ENCODE data around the gene GPAT2.
"Not testable (repeated sequence)": the region's sequence is repeated elsewhere in the genome, so short reads cannot be mapped to it uniquely, and the experiment has no call there.

GPAT2 gene, protein sequence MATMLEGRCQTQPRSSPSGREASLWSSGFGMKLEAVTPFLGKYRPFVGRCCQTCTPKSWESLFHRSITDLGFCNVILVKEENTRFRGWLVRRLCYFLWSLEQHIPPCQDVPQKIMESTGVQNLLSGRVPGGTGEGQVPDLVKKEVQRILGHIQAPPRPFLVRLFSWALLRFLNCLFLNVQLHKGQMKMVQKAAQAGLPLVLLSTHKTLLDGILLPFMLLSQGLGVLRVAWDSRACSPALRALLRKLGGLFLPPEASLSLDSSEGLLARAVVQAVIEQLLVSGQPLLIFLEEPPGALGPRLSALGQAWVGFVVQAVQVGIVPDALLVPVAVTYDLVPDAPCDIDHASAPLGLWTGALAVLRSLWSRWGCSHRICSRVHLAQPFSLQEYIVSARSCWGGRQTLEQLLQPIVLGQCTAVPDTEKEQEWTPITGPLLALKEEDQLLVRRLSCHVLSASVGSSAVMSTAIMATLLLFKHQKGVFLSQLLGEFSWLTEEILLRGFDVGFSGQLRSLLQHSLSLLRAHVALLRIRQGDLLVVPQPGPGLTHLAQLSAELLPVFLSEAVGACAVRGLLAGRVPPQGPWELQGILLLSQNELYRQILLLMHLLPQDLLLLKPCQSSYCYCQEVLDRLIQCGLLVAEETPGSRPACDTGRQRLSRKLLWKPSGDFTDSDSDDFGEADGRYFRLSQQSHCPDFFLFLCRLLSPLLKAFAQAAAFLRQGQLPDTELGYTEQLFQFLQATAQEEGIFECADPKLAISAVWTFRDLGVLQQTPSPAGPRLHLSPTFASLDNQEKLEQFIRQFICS
- total RNA-seq, result 2.8 to 7.2 (median 2.9) reads per million in 3 donors

DNA sequence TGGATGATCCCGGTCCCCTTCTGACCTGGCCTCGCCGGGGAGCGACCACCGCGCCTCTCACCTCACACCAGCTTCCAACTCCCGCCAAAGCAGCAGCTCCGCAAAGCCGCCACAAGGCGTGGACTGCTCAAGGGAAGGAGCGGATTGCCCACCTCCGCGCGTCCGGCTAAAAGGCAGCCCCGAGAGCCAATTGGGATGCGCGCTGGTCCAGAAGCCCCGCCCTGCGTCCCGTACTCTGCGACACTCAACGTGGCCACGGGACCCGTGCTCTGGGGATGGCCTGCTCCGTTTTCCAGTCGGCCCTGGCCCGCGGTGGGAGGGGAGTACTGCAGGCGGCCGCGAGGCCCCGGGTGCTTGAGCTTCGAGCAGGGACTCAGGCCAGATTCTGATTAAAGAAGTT is at the start of gene GPAT2:
Gene GPAT2, minus strand, starts transcription at position 125 of the 400 bp plus-strand sequence. CDS start 2,557 bp downstream, outside the sequence.
- not testable (repeated sequence) for H3K36me3 ChIP-seq (ENCODE audit: control insufficient read depth, insufficient read depth, low read length); H3K4me3 ChIP-seq (ENCODE audit: insufficient read depth, low read depth, low read length, poor library complexity, severe bottlenecking); H3K4me1 ChIP-seq (ENCODE audit: control insufficient read depth, insufficient read depth, low read length, poor library complexity, severe bottlenecking); H3K9me3 ChIP-seq (ENCODE audit: control insufficient read depth, low read length); DNase-seq; H3K27ac ChIP-seq (ENCODE audit: insufficient read depth, low read length, poor library complexity, severe bottlenecking); H3K27me3 ChIP-seq (replicated peaks; ENCODE audit: control insufficient read depth, insufficient read depth, low read length, poor library complexity, severe bottlenecking)

DNA sequence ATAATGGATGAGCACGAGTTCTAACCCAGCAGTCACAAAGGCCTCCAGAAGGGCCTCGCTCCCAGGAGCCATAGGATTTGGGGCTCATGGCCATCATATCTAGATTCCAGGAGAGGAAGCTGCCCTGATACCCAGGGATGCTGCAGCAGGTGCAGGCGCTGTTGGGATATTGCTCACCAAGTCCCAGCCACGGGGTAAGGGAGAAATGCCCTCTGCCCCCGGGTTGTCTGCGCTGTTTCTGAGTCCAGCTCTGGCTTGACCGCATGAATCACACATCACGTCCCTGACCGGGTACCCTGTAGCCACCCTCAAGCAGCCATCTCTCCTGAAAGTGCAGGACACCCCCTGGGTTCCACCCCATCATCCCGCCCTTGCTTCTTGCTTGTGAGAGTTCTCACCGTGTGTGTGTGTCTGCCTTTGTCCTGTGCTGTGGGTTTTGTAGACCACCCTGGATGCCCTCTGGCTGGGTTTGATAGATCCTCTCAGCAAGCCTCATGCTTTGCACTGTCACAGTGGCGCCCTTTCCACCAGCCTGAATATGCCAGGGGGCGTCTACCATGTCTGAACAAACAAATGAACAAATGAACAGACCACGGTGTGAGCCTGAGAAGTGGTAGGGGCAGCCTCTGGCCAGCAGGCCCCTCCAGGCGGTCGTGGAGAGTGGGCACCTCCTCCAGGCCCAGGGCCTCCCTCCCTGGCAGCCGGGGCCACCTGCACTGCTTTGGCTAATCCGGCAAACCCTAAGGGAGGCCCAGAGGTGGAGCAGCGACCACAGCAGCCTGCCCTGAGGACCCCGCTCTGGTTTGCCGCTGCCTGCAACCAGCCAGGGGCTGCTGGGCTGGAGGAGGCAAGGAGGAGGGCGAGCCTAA is 49.5 kb upstream of the GPAT2 start:
- H3K27ac ChIP-seq (ENCODE audit: insufficient read depth, low read length, poor library complexity, severe bottlenecking), result no peak overlapping the region
- DNase-seq, result no peak

DNA sequence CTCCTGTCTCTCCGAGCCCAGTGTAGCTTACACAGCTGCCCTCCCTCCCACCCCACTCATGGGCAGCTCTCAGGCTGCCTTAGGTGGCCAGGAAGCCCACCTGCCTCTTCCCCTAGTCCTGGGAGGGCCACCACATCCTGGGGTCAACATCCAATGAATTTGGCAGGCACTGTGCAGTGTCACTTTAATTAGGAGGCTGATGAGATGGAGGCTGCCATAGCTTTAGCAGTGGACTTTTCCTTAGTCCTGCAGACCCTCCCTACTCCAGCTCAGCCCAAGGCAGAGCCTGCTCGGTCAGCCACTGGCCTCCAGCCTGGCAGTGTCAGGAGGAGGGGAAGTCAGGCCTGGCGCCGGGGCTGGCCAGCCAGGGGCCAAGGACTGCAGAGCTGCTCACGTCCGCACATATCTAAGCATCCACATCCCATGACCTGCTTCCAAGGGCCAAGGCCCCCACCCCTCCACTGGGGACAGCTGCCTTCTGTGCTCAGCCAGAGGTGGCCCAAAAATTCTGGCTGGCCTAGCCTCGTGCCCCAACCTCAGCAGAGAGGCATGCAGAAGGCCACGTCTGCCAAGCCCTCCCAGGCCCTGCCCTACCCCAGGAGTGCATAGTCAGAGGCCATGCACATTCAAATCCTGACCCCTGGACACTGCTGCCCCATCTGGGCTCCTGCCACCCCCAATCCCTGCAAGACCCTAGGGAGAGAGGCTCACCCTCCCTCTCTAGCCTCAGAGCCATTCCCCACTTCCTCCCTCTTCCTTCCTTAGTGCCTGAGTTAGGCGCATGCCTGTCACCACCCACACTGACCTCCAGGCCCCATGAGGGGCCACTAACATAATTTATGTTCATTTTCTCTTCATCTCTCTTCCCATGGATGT is 48.6 kb upstream of the GPAT2 start:
- H3K27ac ChIP-seq (ENCODE audit: insufficient read depth, low read length, poor library complexity, severe bottlenecking), result no peak overlapping the region
- H3K27me3 ChIP-seq (replicated peaks; ENCODE audit: control insufficient read depth, insufficient read depth, low read length, poor library complexity, severe bottlenecking), result no peaks in the 10 kb centered on the region
- no peaks in the 10 kb centered on the region for H3K36me3 ChIP-seq (ENCODE audit: control insufficient read depth, insufficient read depth, low read length)
- H3K9me3 ChIP-seq (ENCODE audit: control insufficient read depth, low read length), result no peaks in the 10 kb centered on the region
- no peak for DNase-seq
- H3K4me3 ChIP-seq (ENCODE audit: insufficient read depth, low read depth, low read length, poor library complexity, severe bottlenecking), result no peak overlapping the region
- no peaks in the 10 kb centered on the region for H3K4me1 ChIP-seq (ENCODE audit: control insufficient read depth, insufficient read depth, low read length, poor library complexity, severe bottlenecking)

More for the DNA sequence above, 49.5 kb upstream of the GPAT2 start:
- Histone ChIP-seq H3K4me1 (ENCODE audit: control insufficient read depth, insufficient read depth, low read length, poor library complexity, severe bottlenecking) (no peaks in the 10 kb centered on the region), H3K36me3 (ENCODE audit: control insufficient read depth, insufficient read depth, low read length) (no peaks in the 10 kb centered on the region), H3K4me3 (ENCODE audit: insufficient read depth, low read depth, low read length, poor library complexity, severe bottlenecking) (no peak overlapping the region), H3K9me3 (ENCODE audit: control insufficient read depth, low read length) (no peaks in the 10 kb centered on the region), H3K27me3 (replicated peaks; ENCODE audit: control insufficient read depth, insufficient read depth, low read length, poor library complexity, severe bottlenecking) (no peaks in the 10 kb centered on the region)

DNA sequence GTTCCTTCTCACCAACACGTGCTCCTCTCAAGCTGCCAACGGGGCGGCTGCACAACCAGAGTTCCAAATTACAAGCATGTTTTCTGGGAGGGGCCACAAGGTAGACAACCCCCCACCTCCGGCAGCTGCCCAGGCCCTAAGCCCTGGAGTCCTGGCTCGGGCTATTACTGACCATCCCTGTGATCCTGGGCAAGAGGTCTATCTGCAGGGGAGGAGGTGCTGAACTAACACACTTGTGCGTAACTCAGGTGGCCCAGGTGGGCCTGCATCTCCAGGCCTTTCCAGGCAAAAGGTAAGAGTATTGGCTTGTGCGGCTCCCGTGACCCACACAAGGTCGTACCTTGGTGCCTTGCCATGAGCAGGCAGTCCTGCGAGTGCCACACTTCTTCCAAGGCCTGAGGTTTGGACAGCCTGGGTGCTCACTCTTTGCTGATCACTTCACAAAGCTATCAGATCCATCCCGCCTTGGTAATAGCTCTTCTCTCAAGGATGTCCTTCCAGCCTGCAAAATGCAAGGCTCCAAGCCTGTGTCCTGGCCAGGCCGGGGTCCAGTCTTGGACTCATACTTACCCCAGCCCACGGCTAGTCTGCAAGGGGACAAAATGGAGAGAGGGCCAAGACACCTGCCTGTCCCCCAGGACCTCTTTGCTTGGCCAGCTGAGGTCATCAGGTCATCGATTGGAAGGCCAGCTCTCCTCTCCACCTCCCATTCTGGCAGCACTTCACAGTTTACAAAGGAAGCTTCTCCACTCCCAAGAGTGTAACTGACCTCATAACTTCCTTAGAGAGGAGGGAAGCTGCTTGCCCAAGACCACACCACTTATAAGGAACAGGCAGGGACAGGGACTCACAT is 47.7 kb upstream of the GPAT2 start:
- H3K27ac ChIP-seq (ENCODE audit: insufficient read depth, low read length, poor library complexity, severe bottlenecking), result no peak overlapping the region
- H3K36me3 ChIP-seq (ENCODE audit: control insufficient read depth, insufficient read depth, low read length), result no peaks in the 10 kb centered on the region
- no peaks in the 10 kb centered on the region for H3K9me3 ChIP-seq (ENCODE audit: control insufficient read depth, low read length)
- no peak for DNase-seq
- H3K4me1 ChIP-seq (ENCODE audit: control insufficient read depth, insufficient read depth, low read length, poor library complexity, severe bottlenecking), result no peaks in the 10 kb centered on the region
- no peak overlapping the region for H3K4me3 ChIP-seq (ENCODE audit: insufficient read depth, low read depth, low read length, poor library complexity, severe bottlenecking)
- H3K27me3 ChIP-seq (replicated peaks; ENCODE audit: control insufficient read depth, insufficient read depth, low read length, poor library complexity, severe bottlenecking), result no peaks in the 10 kb centered on the region

DNA sequence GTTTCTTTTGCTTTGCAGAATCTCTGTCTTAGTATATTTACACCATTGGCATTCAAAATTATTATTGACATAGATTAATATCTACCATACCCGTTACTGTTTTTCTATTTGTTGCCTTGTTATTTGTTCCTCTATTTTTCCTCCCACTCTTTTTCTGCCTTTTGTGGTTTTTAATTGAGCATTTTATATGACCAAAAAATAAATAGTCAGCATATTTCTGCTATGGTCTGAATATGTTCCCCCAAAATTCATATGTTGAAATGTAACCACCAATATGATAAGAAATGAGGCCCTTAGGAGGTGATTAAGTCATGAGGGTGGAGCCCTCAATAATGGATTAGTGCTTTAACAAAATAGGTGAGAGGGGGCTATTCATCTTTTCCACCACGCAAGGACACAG is 46.3 kb upstream of the GPAT2 start:
- DNase-seq, result no peak
- Histone ChIP-seq H3K4me3 (ENCODE audit: insufficient read depth, low read depth, low read length, poor library complexity, severe bottlenecking) (no peak overlapping the region), H3K9me3 (ENCODE audit: control insufficient read depth, low read length) (no peaks in the 10 kb centered on the region), H3K27ac (ENCODE audit: insufficient read depth, low read length, poor library complexity, severe bottlenecking) (no peak overlapping the region), H3K4me1 (ENCODE audit: control insufficient read depth, insufficient read depth, low read length, poor library complexity, severe bottlenecking) (no peaks in the 10 kb centered on the region), H3K36me3 (ENCODE audit: control insufficient read depth, insufficient read depth, low read length) (no peaks in the 10 kb centered on the region), H3K27me3 (replicated peaks; ENCODE audit: control insufficient read depth, insufficient read depth, low read length, poor library complexity, severe bottlenecking) (no peaks in the 10 kb centered on the region)

DNA sequence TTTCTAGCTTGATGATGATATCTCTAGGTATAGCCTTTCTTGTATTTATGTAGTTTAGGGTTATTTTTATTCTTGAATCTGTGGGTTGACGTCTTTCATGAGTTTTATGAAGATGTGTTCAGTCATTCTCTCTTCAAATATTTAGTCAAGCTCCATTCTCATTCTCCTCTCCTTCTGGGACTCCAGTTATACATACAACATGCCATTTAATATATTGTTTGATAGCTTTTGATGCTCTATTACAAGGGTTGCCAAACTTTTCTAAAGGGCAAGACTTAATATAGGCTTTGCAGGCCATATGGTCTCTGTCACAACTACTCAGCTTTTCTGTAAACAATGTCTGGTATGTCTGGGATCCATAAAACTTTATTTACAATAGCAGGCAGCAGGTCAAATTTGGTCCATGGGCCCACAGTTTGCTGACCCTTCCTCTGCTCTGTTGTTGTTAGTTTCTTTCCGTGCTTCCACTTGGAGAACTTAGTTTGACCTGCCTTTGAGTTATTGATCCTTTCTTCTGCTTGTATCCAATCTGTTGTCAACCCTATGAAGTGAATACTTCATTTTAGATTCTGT is 40.6 kb upstream of the GPAT2 start:
- Histone ChIP-seq H3K27me3 (replicated peaks; ENCODE audit: control insufficient read depth, insufficient read depth, low read length, poor library complexity, severe bottlenecking) (no peaks in the 10 kb centered on the region), H3K36me3 (ENCODE audit: control insufficient read depth, insufficient read depth, low read length) (no peaks in the 10 kb centered on the region), H3K4me3 (ENCODE audit: insufficient read depth, low read depth, low read length, poor library complexity, severe bottlenecking) (no peak overlapping the region), H3K4me1 (ENCODE audit: control insufficient read depth, insufficient read depth, low read length, poor library complexity, severe bottlenecking) (no peaks in the 10 kb centered on the region), H3K9me3 (ENCODE audit: control insufficient read depth, low read length) (peaks cover 4% of the 10 kb centered on the region), H3K27ac (ENCODE audit: insufficient read depth, low read length, poor library complexity, severe bottlenecking) (no peak overlapping the region)
- DNase-seq, result no peak

DNA sequence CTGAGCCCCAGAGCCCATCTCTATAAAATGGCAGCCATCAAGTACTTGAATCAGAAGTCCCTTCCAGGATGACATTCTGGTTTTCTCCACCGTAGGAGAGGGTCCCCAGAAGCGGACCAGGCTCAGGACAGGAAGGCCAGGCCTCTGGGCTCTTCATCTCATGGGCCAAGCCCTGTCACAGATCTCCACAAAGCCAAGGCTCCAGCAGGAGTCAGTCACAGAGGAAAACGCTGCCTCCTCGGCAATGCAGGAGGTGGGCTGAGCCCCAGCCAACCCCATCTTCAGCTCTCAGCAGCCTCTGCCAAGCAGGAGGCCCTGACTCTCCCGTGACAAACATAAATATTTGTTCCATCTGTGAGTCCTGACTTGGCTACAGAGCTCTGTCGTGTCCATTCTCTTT is 39.4 kb upstream of the GPAT2 start:
- H3K36me3 ChIP-seq (ENCODE audit: control insufficient read depth, insufficient read depth, low read length), result no peaks in the 10 kb centered on the region
- H3K27ac ChIP-seq (ENCODE audit: insufficient read depth, low read length, poor library complexity, severe bottlenecking), result no peak overlapping the region
- no peak for DNase-seq
- no peak overlapping the region for H3K4me3 ChIP-seq (ENCODE audit: insufficient read depth, low read depth, low read length, poor library complexity, severe bottlenecking)
- no peaks in the 10 kb centered on the region for H3K27me3 ChIP-seq (replicated peaks; ENCODE audit: control insufficient read depth, insufficient read depth, low read length, poor library complexity, severe bottlenecking)
- H3K9me3 ChIP-seq (ENCODE audit: control insufficient read depth, low read length), result peaks cover 4% of the 10 kb centered on the region
- H3K4me1 ChIP-seq (ENCODE audit: control insufficient read depth, insufficient read depth, low read length, poor library complexity, severe bottlenecking), result no peaks in the 10 kb centered on the region

DNA sequence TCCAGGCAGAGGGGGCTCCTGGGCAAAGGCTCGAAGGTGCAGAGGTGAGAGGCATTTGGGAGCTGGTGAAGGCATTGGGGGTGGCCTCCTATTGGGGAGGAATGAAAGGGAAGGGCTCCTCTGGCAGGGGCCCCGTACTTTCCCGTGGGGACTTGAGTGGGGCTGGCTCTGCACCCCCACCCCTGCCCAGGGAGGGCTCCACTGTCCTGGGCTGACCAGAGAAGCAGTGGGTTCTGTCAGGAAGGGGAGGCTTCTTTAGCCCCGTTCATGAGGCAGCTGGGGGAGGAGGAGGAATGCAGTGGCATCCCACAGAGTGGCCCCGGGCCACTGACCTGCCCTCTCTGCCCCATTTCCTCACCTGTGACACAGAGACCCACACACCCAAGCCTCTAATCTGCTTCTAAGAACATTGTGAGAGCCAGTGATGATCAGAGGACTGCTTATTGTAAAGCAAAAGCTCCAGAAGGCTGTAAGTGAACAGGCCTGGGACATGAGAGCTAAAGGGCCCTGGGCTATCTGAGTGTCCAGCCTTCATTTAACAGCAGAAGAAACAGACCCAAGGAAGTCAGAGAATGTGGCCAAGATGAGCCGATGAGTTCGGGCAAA is 38.6 kb upstream of the GPAT2 start:
- DNase-seq, result no peak
- Histone ChIP-seq H3K36me3 (ENCODE audit: control insufficient read depth, insufficient read depth, low read length) (no peaks in the 10 kb centered on the region), H3K27me3 (replicated peaks; ENCODE audit: control insufficient read depth, insufficient read depth, low read length, poor library complexity, severe bottlenecking) (no peaks in the 10 kb centered on the region), H3K4me1 (ENCODE audit: control insufficient read depth, insufficient read depth, low read length, poor library complexity, severe bottlenecking) (no peaks in the 10 kb centered on the region), H3K4me3 (ENCODE audit: insufficient read depth, low read depth, low read length, poor library complexity, severe bottlenecking) (no peak overlapping the region), H3K27ac (ENCODE audit: insufficient read depth, low read length, poor library complexity, severe bottlenecking) (no peak overlapping the region), H3K9me3 (ENCODE audit: control insufficient read depth, low read length) (peaks cover 4% of the 10 kb centered on the region)
